GM23338 (cell line): Measurements from ENCODE around the gene ZDHHC16. TPM values are rescaled to one million over a fixed set of nuclear protein-coding genes. Genes with fewer than 3 reads are reported as not detected.

Source experiments
- ATAC-seq: fragments of 200-7000 bp; cut with Tn5 transposase; 3 replicates; pipeline ENCODE4 v1.9.1; 2020
- DNase-seq: peaks from one replicate; pipeline ENCODE4 v3.0.0-alpha.2; 2015; ENCODE audit warnings: low spot score
- H2AFZ ChIP-seq: fragments of 200-600 bp; sonication (generic); 2 replicates; pipeline ENCODE4 v1.8.0; 2016; ENCODE audit warnings: antibody characterized with exemption, mild to moderate bottlenecking, moderate library complexity
- H3F3A ChIP-seq: fragments of 200-600 bp; sonication (generic); replicated peaks from 2 replicates; pipeline ENCODE4 v1.8.0; 2017; ENCODE audit warnings: antibody characterized with exemption, mixed run types, low read depth
- H3K27ac ChIP-seq: fragments of 200-600 bp; sonication (generic); 2 replicates; pipeline ENCODE4 v1.6.1; 2016; ENCODE audit warnings: low read depth
- H3K27me3 ChIP-seq: fragments of 200-600 bp; sonication (generic); 2 replicates; pipeline ENCODE4 v1.8.0; 2016; ENCODE audit warnings: mild to moderate bottlenecking, mixed run types, moderate library complexity; ENCODE audit not compliant: insufficient read depth
- H3K36me3 ChIP-seq: fragments of 200-600 bp; sonication (generic); 2 replicates; pipeline ENCODE4 v1.8.0; 2016; ENCODE audit warnings: mild to moderate bottlenecking; ENCODE audit not compliant: insufficient read depth
- H3K4me1 ChIP-seq: fragments of 200-600 bp; sonication (generic); 2 replicates; pipeline ENCODE4 v1.8.0; 2016; ENCODE audit warnings: mild to moderate bottlenecking, moderate library complexity; ENCODE audit not compliant: insufficient read depth
- H3K4me2 ChIP-seq: fragments of 200-600 bp; sonication (generic); 2 replicates; pipeline ENCODE4 v1.7.1; 2017; ENCODE audit warnings: mixed run types
- H3K4me3 ChIP-seq: fragments of 200-600 bp; sonication (generic); 2 replicates; pipeline ENCODE4 v1.6.1; 2016; ENCODE audit warnings: mixed run types
- H3K79me2 ChIP-seq: fragments of 200-600 bp; sonication (generic); replicated peaks from 2 replicates; pipeline ENCODE4 v1.8.0; 2017; ENCODE audit warnings: mild to moderate bottlenecking; ENCODE audit not compliant: insufficient read depth
- H3K9me2 ChIP-seq: fragments of 200-600 bp; sonication (generic); 2 replicates; pipeline ENCODE4 v1.8.0; 2017; ENCODE audit not compliant: insufficient read depth
- H4K20me1 ChIP-seq: fragments of 200-600 bp; sonication (generic); replicated peaks from 2 replicates; pipeline ENCODE4 v1.8.0; 2017; ENCODE audit warnings: mild to moderate bottlenecking; ENCODE audit not compliant: insufficient read depth
- H3K27ac Mint-ChIP-seq: 2 replicates; pipeline ENCODE4 v1.8.0; 2020; ENCODE audit warnings: inconsistent platforms, mild to moderate bottlenecking, moderate library complexity, mixed read lengths
- H3K27me3 Mint-ChIP-seq: 3 replicates; pipeline ENCODE4 v1.8.0; 2022; ENCODE audit warnings: low read depth, mild to moderate bottlenecking, moderate library complexity, mixed read lengths, inconsistent platforms; ENCODE audit not compliant: insufficient read depth, poor library complexity
- H3K36me3 Mint-ChIP-seq: 3 replicates; pipeline ENCODE4 v1.8.0; 2021; ENCODE audit warnings: low read depth, mild to moderate bottlenecking, inconsistent platforms, moderate library complexity, mixed read lengths
- H3K4me1 Mint-ChIP-seq: 3 replicates; pipeline ENCODE4 v1.8.0; 2020; ENCODE audit warnings: mild to moderate bottlenecking, inconsistent platforms, mixed read lengths
- H3K4me3 Mint-ChIP-seq: 3 replicates; pipeline ENCODE4 v1.8.0; 2021; ENCODE audit warnings: moderate library complexity, mild to moderate bottlenecking, inconsistent platforms, mixed read lengths
- H3K9me3 Mint-ChIP-seq: 3 replicates; pipeline ENCODE4 v1.8.0; 2020; ENCODE audit warnings: moderate library complexity, mild to moderate bottlenecking, inconsistent platforms, mixed read lengths
- CREB1 ChIP-seq: fragments of 250-450 bp; sonication (Bioruptor Pico); IDR thresholded peaks from 2 replicates; pipeline ENCODE4 v1.5.0; 2020; ENCODE audit warnings: low read depth, mild to moderate bottlenecking, moderate library complexity
- EZH2 ChIP-seq: fragments of 200-600 bp; sonication (generic); IDR thresholded peaks from one replicate; pipeline ENCODE4 v1.8.0; 2017; ENCODE audit warnings: antibody characterized with exemption, mild to moderate bottlenecking, low read depth; ENCODE audit not compliant: unreplicated experiment
- EZH2phosphoT487 ChIP-seq: fragments of 200-600 bp; sonication (generic); IDR thresholded peaks from one replicate; pipeline ENCODE4 v1.8.1; 2018; ENCODE audit warnings: antibody characterized with exemption; ENCODE audit not compliant: unreplicated experiment
- NANOG ChIP-seq: IDR thresholded peaks from 2 replicates; pipeline ENCODE4 v1.6.1; 2016; ENCODE audit warnings: antibody characterized with exemption, borderline replicate concordance
- POLR2AphosphoS5 ChIP-seq: IDR thresholded peaks from 2 replicates; pipeline ENCODE4 v1.6.1; 2016; ENCODE audit warnings: antibody characterized with exemption, low read depth
- STAT1 ChIP-seq: IDR thresholded peaks from one replicate; pipeline ENCODE4 v1.6.1; 2016; ENCODE audit warnings: antibody characterized with exemption; ENCODE audit not compliant: unreplicated experiment
- polyA plus RNA-seq: library from polyadenylated mRNA; unstranded; fragments of >200 nt; fragmentation: Nextera tagmentation; extraction: Ambion mirVana; gene quantifications from 2 replicates; pipeline ENCODE4 v1.2.1, GENCODE V29; 2016
- total RNA-seq: library from RNA; depleted of rRNA; stranded (reverse); fragments of >200 nt; shearing (Covaris generic); gene quantifications from 2 replicates; pipeline ENCODE4 v1.2.3, GENCODE V29; 2014
- TF ChIP-seq, protein P1 (sequence below): IDR thresholded peaks from one replicate; pipeline ENCODE4 v1.6.1; 2018; ENCODE audit warnings: antibody characterized with exemption; ENCODE audit not compliant: unreplicated experiment
- TF ChIP-seq, protein P2 (sequence below): fragments of 250-450 bp; sonication (Bioruptor Pico); IDR thresholded peaks from 2 replicates; pipeline ENCODE4 v1.5.0; 2020; ENCODE audit warnings: mild to moderate bottlenecking, moderate library complexity

The ZDHHC16 gene
- total and polyA plus RNA-seq, 2 experiments from 2014 or later = 35.1 to 58.2 TPM

DNA sequence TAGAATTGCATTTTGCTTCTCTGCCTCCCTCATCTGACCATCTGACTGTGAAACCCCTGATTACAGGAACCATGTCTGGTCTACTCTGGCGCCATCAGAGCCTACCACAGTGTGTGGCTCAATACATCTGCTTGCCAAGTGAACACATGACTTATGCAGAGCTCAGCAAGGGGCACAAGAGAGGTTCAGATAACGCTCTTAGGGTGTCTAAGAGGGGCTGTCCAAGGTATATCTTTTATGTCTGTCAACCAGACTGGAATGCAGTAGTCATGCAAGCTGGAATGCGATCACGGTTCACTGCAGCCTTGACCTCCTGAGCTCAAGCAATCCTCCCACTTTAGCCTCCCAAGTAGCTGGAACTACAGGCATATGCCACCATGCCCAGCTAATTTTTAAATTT is 34.6 kb upstream of the ZDHHC16 start:
- H3K27me3 Mint-ChIP-seq = peaks cover 8% of the 10 kb centered on the region
- H3K9me3 Mint-ChIP-seq = no peaks in the 10 kb centered on the region
- DNase-seq = no peak
- Histone ChIP-seq H3K4me2 (no peak overlapping the region), H3K36me3 (no peaks in the 10 kb centered on the region), H3F3A (0 out of 2 replicates have a peak, but pooled peaks cover 9% of the 10 kb centered on the region), H3K4me3 (no peak overlapping the region), H3K4me1 (no peaks in the 10 kb centered on the region; the same call in 1 of the 2 replicates), H3K9me2 (no peaks in the 10 kb centered on the region), H3K27me3 (no peaks in the 10 kb centered on the region), H3K79me2 (no peaks in the 10 kb centered on the region), H2AFZ (no peak overlapping the region), H4K20me1 (no peaks in the 10 kb centered on the region), H3K27ac (no peak overlapping the region)
- TF ChIP-seq NANOG (no peak), EZH2 (no peak), CREB1 (CRISPR knock-in tag) (no peak), POLR2AphosphoS5 (no peak), STAT1 (no peak), EZH2phosphoT487 (no peak)
- TF ChIP-seq, protein P1, sequence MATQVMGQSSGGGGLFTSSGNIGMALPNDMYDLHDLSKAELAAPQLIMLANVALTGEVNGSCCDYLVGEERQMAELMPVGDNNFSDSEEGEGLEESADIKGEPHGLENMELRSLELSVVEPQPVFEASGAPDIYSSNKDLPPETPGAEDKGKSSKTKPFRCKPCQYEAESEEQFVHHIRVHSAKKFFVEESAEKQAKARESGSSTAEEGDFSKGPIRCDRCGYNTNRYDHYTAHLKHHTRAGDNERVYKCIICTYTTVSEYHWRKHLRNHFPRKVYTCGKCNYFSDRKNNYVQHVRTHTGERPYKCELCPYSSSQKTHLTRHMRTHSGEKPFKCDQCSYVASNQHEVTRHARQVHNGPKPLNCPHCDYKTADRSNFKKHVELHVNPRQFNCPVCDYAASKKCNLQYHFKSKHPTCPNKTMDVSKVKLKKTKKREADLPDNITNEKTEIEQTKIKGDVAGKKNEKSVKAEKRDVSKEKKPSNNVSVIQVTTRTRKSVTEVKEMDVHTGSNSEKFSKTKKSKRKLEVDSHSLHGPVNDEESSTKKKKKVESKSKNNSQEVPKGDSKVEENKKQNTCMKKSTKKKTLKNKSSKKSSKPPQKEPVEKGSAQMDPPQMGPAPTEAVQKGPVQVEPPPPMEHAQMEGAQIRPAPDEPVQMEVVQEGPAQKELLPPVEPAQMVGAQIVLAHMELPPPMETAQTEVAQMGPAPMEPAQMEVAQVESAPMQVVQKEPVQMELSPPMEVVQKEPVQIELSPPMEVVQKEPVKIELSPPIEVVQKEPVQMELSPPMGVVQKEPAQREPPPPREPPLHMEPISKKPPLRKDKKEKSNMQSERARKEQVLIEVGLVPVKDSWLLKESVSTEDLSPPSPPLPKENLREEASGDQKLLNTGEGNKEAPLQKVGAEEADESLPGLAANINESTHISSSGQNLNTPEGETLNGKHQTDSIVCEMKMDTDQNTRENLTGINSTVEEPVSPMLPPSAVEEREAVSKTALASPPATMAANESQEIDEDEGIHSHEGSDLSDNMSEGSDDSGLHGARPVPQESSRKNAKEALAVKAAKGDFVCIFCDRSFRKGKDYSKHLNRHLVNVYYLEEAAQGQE = no peak
- TF ChIP-seq, protein P2, sequence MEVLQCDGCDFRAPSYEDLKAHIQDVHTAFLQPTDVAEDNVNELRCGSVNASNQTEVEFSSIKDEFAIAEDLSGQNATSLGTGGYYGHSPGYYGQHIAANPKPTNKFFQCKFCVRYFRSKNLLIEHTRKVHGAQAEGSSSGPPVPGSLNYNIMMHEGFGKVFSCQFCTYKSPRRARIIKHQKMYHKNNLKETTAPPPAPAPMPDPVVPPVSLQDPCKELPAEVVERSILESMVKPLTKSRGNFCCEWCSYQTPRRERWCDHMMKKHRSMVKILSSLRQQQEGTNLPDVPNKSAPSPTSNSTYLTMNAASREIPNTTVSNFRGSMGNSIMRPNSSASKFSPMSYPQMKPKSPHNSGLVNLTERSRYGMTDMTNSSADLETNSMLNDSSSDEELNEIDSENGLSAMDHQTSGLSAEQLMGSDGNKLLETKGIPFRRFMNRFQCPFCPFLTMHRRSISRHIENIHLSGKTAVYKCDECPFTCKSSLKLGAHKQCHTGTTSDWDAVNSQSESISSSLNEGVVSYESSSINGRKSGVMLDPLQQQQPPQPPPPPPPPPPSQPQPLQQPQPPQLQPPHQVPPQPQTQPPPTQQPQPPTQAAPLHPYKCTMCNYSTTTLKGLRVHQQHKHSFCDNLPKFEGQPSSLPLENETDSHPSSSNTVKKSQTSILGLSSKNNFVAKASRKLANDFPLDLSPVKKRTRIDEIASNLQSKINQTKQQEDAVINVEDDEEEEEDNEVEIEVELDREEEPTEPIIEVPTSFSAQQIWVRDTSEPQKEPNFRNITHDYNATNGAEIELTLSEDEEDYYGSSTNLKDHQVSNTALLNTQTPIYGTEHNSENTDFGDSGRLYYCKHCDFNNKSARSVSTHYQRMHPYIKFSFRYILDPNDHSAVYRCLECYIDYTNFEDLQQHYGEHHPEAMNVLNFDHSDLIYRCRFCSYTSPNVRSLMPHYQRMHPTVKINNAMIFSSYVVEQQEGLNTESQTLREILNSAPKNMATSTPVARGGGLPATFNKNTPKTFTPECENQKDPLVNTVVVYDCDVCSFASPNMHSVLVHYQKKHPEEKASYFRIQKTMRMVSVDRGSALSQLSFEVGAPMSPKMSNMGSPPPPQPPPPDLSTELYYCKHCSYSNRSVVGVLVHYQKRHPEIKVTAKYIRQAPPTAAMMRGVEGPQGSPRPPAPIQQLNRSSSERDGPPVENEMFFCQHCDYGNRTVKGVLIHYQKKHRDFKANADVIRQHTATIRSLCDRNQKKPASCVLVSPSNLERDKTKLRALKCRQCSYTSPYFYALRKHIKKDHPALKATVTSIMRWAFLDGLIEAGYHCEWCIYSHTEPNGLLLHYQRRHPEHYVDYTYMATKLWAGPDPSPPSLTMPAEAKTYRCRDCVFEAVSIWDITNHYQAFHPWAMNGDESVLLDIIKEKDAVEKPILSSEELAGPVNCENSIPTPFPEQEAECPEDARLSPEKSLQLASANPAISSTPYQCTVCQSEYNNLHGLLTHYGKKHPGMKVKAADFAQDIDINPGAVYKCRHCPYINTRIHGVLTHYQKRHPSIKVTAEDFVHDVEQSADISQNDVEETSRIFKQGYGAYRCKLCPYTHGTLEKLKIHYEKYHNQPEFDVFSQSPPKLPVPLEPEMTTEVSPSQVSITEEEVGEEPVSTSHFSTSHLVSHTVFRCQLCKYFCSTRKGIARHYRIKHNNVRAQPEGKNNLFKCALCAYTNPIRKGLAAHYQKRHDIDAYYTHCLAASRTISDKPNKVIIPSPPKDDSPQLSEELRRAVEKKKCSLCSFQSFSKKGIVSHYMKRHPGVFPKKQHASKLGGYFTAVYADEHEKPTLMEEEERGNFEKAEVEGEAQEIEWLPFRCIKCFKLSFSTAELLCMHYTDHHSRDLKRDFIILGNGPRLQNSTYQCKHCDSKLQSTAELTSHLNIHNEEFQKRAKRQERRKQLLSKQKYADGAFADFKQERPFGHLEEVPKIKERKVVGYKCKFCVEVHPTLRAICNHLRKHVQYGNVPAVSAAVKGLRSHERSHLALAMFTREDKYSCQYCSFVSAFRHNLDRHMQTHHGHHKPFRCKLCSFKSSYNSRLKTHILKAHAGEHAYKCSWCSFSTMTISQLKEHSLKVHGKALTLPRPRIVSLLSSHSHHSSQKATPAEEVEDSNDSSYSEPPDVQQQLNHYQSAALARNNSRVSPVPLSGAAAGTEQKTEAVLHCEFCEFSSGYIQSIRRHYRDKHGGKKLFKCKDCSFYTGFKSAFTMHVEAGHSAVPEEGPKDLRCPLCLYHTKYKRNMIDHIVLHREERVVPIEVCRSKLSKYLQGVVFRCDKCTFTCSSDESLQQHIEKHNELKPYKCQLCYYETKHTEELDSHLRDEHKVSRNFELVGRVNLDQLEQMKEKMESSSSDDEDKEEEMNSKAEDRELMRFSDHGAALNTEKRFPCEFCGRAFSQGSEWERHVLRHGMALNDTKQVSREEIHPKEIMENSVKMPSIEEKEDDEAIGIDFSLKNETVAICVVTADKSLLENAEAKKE = no peak
- no peak for ATAC-seq
- no peaks in the 10 kb centered on the region for H3K36me3 Mint-ChIP-seq
- H3K27ac Mint-ChIP-seq = no peak overlapping the region
- H3K4me3 Mint-ChIP-seq = no peak overlapping the region
- H3K4me1 Mint-ChIP-seq = peaks cover 13% of the 10 kb centered on the region; the same call in 2 of the 3 replicates
